ENCODE measurements around the gene CDHR4.
"Not testable (repeated sequence)": the region's sequence is repeated elsewhere in the genome, so short reads cannot be mapped to it uniquely, and the experiment has no call there.

The CDHR4 gene

DNA sequence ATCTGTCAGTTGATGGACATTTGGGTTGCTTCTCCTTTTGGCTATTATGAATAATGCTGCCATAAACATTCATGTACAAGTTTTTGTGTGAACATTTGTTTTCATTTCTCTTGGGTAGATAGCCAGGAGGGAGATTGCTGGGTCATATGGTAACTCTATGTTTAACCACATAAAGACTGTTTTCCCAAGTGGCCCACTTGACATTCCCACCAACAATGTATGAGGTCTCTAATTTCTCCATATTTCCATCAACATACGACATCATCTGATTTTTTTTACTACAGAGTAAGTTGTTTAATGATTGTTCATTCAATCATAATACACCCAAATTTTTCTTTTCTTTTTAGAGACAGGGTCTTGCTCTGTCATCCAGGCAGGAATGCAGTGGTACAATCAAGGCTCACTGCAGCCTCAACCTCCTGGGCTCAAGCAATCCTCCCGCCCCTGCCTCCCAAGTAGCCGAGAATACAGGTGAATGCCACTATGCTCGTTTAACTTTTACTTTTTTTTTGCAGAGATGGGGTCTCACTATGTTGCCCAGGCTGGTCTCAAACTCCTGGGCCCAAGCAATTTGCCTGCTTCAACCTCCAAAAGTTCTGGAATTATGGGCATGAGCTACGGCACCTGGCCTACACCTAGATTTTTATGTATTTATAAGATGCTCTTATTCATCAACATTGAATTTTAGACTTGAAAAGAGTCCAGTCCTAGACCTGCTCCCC is 20.2 kb downstream of the CDHR4 start:
- DNase-seq, result no peak

DNA sequence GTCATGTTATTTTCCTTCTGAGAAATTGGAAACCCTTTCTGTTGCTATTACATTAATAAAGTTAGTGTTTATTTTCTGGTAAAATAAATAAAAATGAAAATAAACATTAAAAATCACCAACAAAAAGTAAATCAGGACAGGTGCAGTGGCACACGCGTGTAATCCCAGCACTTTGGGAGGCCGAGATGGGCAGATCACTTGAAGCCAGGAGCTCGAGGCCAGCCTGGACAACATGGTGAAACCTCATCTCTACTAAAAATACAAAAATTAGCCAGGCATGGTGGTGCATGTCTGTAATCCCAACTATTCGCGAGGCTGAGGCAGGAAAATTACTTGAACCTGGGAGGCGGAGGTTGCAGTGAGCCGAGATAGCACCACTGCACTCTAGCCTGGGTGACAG is 23.6 kb downstream of the CDHR4 start:
- not testable (repeated sequence) for DNase-seq

DNA sequence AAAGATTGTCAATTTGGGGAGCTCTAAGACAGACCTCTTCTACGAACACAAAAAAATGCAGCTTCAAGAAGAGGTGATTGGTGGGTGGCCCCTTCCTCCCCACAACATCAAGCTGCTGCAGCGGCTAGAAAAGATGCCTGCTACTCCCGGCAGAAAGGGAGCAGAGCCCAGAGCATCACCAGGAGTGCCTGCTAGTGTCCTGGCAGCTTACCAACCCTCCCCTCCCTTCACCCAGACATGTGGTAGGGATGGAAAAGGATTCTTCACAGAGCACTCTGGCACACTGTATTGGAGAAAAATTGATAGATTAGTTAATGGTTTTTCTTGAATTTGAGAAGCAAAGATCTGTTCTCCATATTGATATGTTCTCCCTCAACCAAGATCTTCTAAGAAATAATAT is 24.1 kb downstream of the CDHR4 start:
- no peak for DNase-seq

DNA sequence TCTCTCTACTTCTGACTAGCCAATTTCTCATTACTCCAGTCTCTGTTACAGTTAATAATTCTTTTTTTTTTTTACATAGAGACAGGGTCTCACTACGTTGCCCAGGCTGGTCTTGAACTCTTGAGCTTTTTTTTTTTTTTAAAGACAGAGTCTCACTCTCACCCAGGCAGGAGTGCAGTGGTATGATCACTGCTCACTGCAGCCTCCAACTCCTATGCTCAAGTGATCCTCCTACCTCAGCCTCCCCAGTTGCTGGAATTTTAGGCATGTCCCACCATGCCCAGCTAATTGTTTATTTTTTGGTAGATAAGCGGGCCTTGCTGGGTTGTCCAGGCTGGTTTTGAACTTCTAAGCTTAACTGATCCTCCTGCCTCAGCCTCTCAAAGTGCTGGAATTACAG is 27.0 kb downstream of the CDHR4 start:
- no peak for DNase-seq

DNA sequence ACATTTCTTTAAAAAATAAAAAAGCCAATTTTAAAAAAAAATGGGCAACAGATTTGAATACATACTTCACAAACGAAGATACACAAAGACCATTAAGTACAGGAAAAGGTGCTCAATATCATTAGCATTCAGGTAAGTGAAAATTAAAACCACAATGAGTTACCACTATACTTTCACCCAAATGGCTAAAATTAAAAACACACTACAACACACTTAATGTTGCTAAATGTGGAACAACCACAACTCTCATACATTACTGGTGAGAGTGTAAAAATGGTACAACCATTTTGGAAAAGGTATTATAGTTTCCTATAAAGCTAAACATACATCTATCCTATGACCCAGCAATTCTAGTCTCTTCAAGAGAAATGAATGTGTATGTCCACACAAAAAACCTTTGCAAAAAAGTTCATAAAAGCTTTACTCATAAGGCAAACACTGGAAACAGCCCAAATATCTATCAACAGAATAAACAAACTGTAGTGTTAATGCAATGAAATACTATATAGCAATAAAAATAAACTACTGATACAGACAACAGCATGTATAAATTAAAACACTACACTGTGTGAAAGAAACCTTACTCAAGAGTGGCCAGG is 28.2 kb downstream of the CDHR4 start:
- no peak for DNase-seq

DNA sequence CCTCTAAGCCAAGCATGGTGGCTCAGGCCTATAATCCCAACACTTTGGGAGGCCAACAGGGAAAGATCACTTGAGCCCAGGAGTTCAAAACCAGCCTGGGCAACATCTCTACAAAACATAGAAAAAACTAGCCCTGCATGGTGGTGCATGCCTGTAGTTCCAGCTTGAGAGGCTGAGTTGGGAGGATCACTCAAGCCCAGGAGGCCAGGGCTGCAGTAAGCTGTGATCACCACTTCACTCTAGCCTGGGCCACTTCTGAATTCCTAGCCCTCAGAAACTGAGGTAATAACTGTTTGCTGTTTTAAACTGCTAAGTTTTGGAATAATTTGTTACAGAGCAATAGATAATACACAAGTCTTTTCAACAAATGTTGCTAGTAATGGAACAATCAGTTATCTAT is 29.7 kb downstream of the CDHR4 start:
- DNase-seq, result no peak

DNA sequence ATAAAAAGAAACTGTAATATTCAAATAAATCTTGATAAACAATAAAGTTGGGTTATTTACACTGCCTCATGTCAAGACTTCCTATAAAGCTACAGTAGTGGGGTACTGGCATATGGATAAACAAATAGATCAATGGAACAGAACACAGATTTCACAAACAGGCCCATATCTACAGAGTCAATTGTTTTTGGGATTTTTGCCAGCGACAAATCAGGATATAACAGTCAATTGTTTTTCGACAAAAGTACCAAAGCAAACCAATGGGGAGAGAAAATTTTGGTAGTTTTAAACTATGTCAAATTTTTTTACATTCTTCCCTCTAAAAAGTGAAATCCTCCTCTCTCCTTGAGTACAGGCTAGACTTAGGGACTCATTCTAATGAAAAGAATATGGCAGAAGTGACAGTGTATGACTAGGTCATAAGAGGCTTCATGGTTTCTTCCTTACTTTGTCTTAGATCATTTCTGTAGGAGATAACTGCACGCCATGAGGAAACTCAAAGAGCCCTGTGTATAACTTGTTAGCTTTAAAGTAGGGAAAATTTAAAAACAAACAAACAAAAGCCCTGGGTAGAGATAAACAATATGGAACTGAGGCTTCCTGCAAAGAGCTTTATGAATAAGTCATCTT is 30.3 kb downstream of the CDHR4 start:
- DNase-seq, result no peak

DNA sequence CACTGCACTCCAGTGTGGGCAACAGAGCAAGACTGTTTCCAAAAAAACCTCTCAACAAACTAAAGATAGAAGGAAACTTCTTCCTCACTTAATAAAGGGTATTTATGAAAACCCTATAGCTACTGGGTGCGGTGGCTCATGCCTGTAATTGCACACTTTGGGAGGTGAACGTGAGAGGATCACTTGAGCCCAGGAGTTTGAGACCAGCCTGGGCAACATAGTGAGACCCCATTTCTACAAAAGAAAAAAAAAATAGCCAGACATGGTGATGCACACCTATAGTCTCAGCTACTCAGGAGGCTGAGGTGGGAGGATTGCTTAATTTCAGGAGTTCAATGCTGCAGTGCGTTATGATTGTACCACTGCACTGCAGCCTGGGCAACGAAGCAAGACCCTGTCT is 35.7 kb downstream of the CDHR4 start:
- no peak for DNase-seq

DNA sequence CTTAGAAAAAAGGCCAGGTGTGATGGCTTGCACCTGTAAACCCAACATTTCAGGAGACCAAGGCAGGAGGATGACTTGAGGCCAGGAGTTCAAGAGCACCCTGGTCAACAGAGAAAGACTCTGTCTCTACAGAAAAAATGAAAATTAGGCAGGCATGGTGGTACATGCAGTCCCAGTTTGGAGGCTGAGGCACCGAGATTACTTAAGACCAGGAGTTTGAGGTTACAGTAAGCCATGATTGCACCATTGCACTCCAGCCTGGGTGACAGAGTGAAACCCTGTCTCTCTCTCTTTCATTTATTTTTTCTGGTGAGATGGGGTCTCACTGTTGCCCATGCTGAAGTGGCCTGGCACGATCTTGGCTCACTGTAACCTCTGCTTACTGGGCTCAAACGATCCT is 38.0 kb downstream of the CDHR4 start:
- DNase-seq, result no peak

DNA sequence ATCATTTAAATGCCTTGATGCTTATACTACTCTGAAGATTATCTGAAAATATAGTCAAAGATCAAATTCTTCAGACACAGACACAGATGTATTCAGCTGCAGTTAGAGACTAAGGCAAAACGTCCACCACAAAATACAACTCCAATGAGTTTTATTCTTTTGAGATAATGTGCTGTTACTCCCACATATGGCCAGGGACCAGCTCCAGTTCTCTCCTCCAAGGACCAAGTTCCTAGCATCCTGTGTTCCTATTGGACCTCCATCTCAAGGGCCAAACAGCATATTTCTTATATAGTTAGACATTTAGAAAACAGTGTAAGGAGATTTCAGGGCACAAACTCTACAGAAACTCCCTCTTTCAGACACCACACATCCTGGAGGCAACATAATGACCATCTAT is 40.4 kb downstream of the CDHR4 start:
- DNase-seq, result no peak

DNA sequence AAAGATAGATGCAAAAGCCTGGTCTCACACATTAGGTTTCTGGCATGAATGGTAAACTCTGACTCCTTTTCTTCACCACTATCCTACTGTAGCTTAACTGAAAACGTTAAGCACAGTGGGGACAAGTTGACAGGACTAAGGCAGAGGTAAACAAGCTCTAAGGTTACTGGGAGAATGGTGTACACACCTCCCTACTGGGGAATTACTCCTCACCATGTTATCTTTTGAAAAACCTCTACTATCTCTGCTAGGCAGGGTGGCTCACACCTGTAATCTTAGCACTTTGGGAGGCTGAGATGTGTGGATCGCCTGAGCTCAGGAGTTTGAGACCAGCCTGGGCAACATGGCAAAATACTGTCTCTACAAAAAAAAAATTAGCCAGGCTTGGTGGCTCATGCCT is 42.5 kb downstream of the CDHR4 start:
- no peak for DNase-seq

DNA sequence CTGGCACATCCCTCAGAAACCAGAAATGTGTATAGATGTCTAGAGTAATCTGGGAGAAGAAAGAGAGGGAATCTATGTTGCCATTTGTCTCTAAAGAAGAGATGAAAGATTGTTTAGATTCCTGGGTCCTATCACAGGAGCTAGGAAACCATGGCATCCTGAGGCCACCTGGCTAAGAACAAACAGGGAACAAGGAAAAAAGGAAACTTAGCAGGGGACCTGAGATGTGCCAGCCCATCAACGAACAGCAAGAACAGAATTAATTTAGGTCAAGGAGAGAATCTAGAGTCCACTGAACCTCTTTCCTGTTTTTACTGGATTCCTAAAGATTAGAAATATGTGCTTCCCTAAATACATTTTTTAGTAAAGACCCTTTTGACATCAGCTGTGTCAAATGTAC is 43.6 kb downstream of the CDHR4 start:
- DNase-seq, result no peak

DNA sequence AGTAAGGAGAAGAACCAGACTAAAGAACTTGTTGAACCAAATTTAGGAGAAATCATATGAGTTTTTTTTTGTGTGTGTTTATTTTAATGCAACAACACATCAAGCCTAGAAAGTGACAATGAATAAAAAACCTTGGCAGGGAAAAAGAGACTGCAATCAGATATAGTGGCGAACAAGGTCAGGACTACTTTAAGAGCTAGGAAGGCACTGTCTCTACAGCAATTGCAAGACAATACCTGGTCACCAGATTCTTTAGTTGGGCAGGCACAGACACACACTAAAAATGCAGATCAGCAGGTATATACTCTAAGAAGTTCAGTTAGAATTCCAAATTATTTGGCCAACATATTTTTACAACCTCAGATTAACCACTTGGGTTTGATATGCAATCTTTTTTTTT is 45.1 kb downstream of the CDHR4 start:
- no peak for DNase-seq

DNA sequence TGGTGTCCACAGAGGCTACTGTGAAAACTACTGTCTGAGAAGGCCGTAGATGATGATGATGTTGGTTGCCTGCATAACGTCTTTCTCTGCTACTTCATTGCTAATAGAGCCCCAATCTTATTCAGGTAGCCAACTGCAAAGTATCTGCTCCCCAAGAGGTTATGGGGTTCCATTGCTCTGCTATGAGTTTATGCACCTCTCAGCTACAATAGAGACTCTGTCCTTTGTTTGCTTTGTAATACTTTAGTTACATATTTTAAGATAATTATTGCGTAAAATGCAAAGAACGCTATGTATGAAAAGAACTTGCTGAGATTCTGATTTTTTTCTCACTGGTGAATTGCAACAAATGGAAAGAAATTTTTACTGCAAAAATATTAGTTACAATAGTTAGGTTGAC is 48.2 kb downstream of the CDHR4 start:
- no peak for DNase-seq

DNA sequence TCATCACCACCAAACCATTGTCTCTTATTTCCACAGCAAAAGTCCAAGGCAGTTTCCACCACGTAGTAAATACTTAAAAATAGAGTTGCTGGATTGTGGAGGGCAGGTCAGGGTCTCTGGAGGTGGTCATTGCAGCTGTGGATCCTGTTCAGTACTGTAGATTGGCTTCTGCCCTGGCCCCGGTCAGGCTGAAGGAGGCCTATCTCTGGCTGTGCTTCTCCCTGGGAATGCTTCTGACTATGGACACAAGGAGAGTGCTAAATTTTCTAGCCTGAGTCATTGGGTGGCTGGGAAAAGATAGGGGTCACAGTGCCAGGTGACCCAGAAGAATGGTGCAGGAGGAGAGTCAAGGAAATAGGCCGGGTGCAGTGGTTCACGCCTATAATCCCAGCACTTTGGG is 49.6 kb downstream of the CDHR4 start:
- DNase-seq, result no peak

DNA sequence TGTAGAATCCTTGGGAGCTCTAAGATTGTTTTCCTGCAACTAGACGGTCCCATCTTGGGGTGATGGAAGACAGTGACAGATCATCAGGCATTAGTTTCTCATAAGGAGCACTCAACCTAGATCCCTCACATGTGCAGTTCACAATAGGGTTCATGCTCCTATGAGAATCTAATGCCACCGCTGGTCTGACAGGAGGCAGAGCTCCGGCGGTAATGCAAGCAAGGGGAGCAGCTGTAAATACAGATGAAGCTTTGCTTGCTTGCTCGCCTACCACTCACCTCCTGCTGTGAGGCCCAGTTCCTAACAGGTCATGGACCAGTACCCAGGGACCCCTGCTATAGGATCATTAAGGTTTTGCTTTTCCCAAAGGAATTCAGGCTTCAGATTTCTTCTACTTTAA is 50.8 kb downstream of the CDHR4 start:
- not testable (repeated sequence) for DNase-seq

DNA sequence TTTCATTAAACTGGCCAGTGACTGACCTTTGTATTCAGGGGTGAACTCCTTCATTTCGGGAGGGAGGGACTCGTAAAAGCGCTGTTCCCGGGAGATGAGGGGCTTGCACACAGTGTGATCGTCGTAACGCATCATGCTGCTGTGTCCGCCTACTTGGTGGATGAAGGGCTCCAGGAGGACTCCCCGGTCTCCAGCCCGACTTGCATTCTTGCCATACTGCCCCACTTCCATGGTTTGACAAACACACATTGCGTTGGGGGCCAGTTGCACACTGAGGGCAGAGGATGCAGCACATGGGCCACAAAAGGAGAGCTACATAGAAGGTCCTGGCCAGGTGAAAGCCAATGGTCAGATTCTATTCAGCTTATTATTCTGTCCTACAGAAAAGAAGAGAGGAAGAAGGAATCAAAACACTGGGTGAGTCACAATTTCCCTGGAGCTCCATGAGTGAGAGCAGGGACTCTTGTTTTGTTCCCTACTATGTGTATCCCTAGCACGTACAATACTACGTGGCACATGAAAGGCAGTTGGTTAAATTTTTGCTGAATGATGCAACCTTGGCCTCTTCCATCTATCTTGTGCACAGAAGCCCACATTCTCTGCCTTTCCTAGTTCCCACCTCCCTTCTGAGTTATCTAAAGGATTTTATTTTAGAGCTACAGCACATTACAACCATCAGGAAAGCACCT is 51.7 kb downstream of the CDHR4 start:
- DNase-seq, result no peak

DNA sequence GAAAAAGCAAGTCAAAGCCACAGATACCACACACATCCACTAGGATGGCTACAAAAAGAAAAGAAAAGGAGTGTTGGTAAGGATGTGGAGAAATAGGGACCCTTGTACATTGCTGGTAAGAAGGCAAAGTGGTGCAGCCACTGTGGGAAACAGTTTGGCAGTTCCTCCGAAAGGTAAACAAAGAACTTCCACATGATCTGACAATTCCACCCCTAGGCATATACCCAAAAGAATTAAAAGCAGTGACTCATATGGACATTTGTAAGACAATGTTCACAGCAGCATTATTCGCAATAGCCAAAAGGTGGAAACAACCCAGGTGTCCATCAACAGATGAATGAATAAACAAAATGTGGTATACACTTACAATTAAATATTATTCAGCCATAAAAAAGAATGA is 53.7 kb downstream of the CDHR4 start:
- DNase-seq, result no peak

All from CD4-positive, alpha-beta T cell treated with Interleukin-12 subunit alpha and Interleukin-12 subunit beta, for 1 hour (primary cell).